H9 (cell line): ENCODE measurements around the gene SGTA. TPM values are rescaled to one million over a fixed set of nuclear protein-coding genes. Genes with fewer than 3 reads are reported as not detected.

Source experiments
- DNase-seq: peaks from one replicate; pipeline ENCODE4 v3.0.0-alpha.2; 2017
- H2AFZ ChIP-seq: one replicate; pipeline ENCODE4 v1.6.1; 2013; ENCODE audit warnings: mild to moderate bottlenecking, low read length, control low read depth, moderate library complexity
- H2AK5ac ChIP-seq: 2 replicates; pipeline ENCODE4 v1.6.1; 2013; ENCODE audit warnings: low read length, control low read depth, mixed read lengths; ENCODE audit not compliant: insufficient read length
- H2BK120ac ChIP-seq: one replicate; pipeline ENCODE4 v1.6.1; 2013; ENCODE audit warnings: low read depth, mild to moderate bottlenecking, low read length, control low read depth, inconsistent platforms; ENCODE audit not compliant: poor library complexity, severe bottlenecking
- H2BK12ac ChIP-seq: 2 replicates; pipeline ENCODE4 v1.6.1; 2013; ENCODE audit warnings: low read length, control low read depth, mixed read lengths, low read depth; ENCODE audit not compliant: insufficient read length
- H2BK15ac ChIP-seq: 2 replicates; pipeline ENCODE4 v1.6.1; 2013; ENCODE audit warnings: low read depth, low read length, control low read depth
- H2BK20ac ChIP-seq: one replicate; pipeline ENCODE4 v1.6.1; 2013; ENCODE audit warnings: low read depth, mild to moderate bottlenecking, low read length, control low read depth, inconsistent platforms; ENCODE audit not compliant: poor library complexity, severe bottlenecking
- H2BK5ac ChIP-seq: 2 replicates; pipeline ENCODE4 v1.6.1; 2013; ENCODE audit warnings: low read length, control low read depth, mixed read lengths; ENCODE audit not compliant: insufficient read length
- H3K14ac ChIP-seq: 2 replicates; pipeline ENCODE4 v1.6.1; 2013; ENCODE audit warnings: low read length, control low read depth; ENCODE audit not compliant: insufficient read depth
- H3K18ac ChIP-seq: 2 replicates; pipeline ENCODE4 v1.6.1; 2013; ENCODE audit warnings: low read depth, mild to moderate bottlenecking, mixed read lengths, low read length, control low read depth; ENCODE audit not compliant: insufficient read length
- H3K23ac ChIP-seq: 2 replicates; pipeline ENCODE4 v1.6.1; 2013; ENCODE audit warnings: low read length, control low read depth, mixed read lengths, low read depth; ENCODE audit not compliant: insufficient read length
- H3K23me2 ChIP-seq: 2 replicates; pipeline ENCODE4 v1.6.1; 2013; ENCODE audit warnings: low read depth, mild to moderate bottlenecking, mixed read lengths, low read length, control low read depth; ENCODE audit not compliant: insufficient read length, poor library complexity, severe bottlenecking
- H3K27ac ChIP-seq: 2 replicates; pipeline ENCODE4 v1.5.1; 2013; ENCODE audit warnings: low read length, control low read depth, mixed read lengths, low read depth; ENCODE audit not compliant: insufficient read length
- H3K27me3 ChIP-seq: 2 replicates; pipeline ENCODE4 v1.6.1; 2013; ENCODE audit warnings: low read length, control low read depth, inconsistent platforms; ENCODE audit not compliant: insufficient read depth
- H3K4ac ChIP-seq: 2 replicates; pipeline ENCODE4 v1.6.1; 2013; ENCODE audit warnings: low read depth, mild to moderate bottlenecking, control low read depth, inconsistent platforms, low read length, moderate library complexity
- H3K4me1 ChIP-seq: 2 replicates; pipeline ENCODE4 v1.6.1; 2013; ENCODE audit warnings: low read length, control low read depth, inconsistent platforms; ENCODE audit not compliant: insufficient read depth
- H3K4me2 ChIP-seq: 2 replicates; pipeline ENCODE4 v1.6.1; 2013; ENCODE audit warnings: low read length, control low read depth, mixed read lengths; ENCODE audit not compliant: insufficient read length, insufficient read depth
- H3K56ac ChIP-seq: 2 replicates; pipeline ENCODE4 v1.6.1; 2013; ENCODE audit warnings: low read depth, mild to moderate bottlenecking, mixed read lengths, low read length, control low read depth; ENCODE audit not compliant: insufficient read length
- H3K79me1 ChIP-seq: 2 replicates; pipeline ENCODE4 v1.6.1; 2013; ENCODE audit warnings: low read depth, mild to moderate bottlenecking, moderate library complexity, low read length, control low read depth, inconsistent platforms; ENCODE audit not compliant: insufficient read depth, poor library complexity, severe bottlenecking
- H3K79me2 ChIP-seq: 2 replicates; pipeline ENCODE4 v1.6.1; 2013; ENCODE audit warnings: low read length, control low read depth, inconsistent platforms; ENCODE audit not compliant: insufficient read depth
- H3K9ac ChIP-seq: 2 replicates; pipeline ENCODE4 v1.6.1; 2013; ENCODE audit warnings: low read length, control low read depth, mixed read lengths; ENCODE audit not compliant: insufficient read length; ENCODE audit errors: extremely low read depth
- H3K9me3 ChIP-seq: one replicate; pipeline ENCODE4 v1.6.1; 2013; ENCODE audit warnings: low read depth, low read length, inconsistent platforms; ENCODE audit not compliant: control insufficient read depth
- H3T11ph ChIP-seq: one replicate; pipeline ENCODE4 v1.6.1; 2013; ENCODE audit warnings: mild to moderate bottlenecking, low read length, control low read depth, inconsistent platforms
- H4K20me1 ChIP-seq: one replicate; pipeline ENCODE4 v1.6.1; 2013; ENCODE audit not compliant: control insufficient read depth, insufficient read length, insufficient read depth
- H4K5ac ChIP-seq: 2 replicates; pipeline ENCODE4 v1.6.1; 2013; ENCODE audit warnings: low read depth, mild to moderate bottlenecking, mixed read lengths, low read length, control low read depth; ENCODE audit not compliant: insufficient read length
- H4K8ac ChIP-seq: replicated peaks from 2 replicates; pipeline ENCODE4 v1.6.1; 2013; ENCODE audit warnings: low read length, control low read depth, mixed read lengths, low read depth; ENCODE audit not compliant: insufficient read length
- H4K91ac ChIP-seq: 2 replicates; pipeline ENCODE4 v1.6.1; 2013; ENCODE audit warnings: low read depth, mild to moderate bottlenecking, moderate library complexity, mixed read lengths, low read length, control low read depth; ENCODE audit not compliant: insufficient read length
- H3K27ac Mint-ChIP-seq, 3 experiments: 2 replicates in 2 of 3; 3 replicates in 1 of 3; pipeline ENCODE4 v1.8.0; 2020 to 2021; ENCODE audit warnings: mixed read lengths in 3 of 3, mild to moderate bottlenecking in 1 of 3, moderate library complexity in 1 of 3
- H3K27me3 Mint-ChIP-seq: 2 replicates; pipeline ENCODE4 v1.8.0; 2021; ENCODE audit warnings: low read depth, mild to moderate bottlenecking, moderate library complexity, mixed read lengths
- H3K36me3 Mint-ChIP-seq, 3 experiments: 2 replicates in 2 of 3; 3 replicates in 1 of 3; pipeline ENCODE4 v1.8.0; 2020 to 2021; ENCODE audit warnings: low read depth in 3 of 3, mixed read lengths in 3 of 3; ENCODE audit not compliant: insufficient read depth in 1 of 3
- H3K4me1 Mint-ChIP-seq, 2 experiments: 2 replicates each; pipeline ENCODE4 v1.8.0; 2020; ENCODE audit warnings: mixed read lengths in 2 of 2
- H3K4me3 Mint-ChIP-seq, 2 experiments: 2 replicates in 1 of 2; 3 replicates in 1 of 2; pipeline ENCODE4 v1.8.0; 2020 to 2021; ENCODE audit warnings: mild to moderate bottlenecking in 2 of 2, mixed read lengths in 2 of 2, moderate library complexity in 1 of 2
- H3K9me3 Mint-ChIP-seq, 2 experiments: 2 replicates in 1 of 2; 3 replicates in 1 of 2; pipeline ENCODE4 v1.8.0; 2020; ENCODE audit warnings: mild to moderate bottlenecking in 2 of 2, mixed read lengths in 2 of 2, moderate library complexity in 1 of 2
- WGBS: extraction: QIAGEN DNeasy Blood & Tissue Kit; methylation state at CpG from one replicate; pipeline ENCODE4 v1.1.7; 2013; ENCODE audit warnings: missing lambda C conversion rate, low lambda C conversion rate, mixed read lengths; ENCODE audit not compliant: insufficient read length; ENCODE audit errors: extremely low coverage; 5-methylcytosine and 5-hydroxymethylcytosine counted together
- total RNA-seq: library from RNA; stranded (reverse); gene quantifications from 2 replicates; pipeline ENCODE4 v1.2.1, GENCODE V29; 2021
- TF ChIP-seq, protein P1 (sequence below): fragments of 200-600 bp; sonication (generic); conservative IDR thresholded peaks from 3 replicates; pipeline ENCODE4 v1.8.0; 2021; ENCODE audit warnings: antibody characterized with exemption, mild to moderate bottlenecking

Gene SGTA
- total RNA-seq, 1 experiment from 2014 or later, result 102 TPM

DNA sequence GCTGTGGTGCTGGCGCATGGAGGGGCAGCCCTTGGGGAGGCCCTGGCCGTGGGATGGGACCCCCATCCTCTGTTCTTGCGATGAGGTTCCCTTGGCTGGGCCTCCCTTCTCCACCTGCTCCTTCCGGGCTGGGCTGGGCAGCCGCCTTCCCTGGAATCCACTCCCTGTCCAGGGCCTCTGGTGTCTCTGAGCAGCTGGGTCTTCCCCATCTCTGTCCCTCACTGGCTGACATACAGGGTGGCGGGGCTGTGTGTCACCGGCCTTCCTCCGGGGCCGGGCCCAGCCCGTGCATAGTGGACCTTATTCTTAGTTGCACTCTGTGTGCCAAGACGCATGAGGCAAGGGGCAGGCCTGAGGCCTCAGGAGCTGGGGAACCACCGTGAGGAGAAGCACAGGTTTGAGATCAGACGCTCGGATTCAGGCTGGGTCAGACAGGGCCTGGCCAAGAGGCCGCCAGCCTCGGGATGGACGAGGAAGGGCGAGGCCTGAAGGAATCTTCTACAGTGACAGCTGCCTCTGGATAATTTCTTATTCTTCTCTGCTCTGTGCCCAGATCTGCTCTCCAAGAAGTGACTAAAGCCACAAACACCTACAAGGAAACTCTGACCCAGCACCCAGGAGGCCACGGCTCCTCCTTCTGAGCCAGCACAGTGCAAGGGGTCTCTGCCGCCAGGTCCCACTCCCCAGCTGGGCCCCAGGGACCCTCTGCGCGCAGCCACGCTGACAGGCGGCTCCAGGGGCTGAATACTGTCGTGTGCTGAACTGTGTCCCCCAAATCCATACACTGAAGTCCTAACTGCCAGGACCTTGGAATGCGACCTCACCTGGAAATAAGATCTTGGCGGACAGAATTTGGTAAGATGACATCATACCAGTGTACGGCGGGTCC lies 11.0 kb downstream of the SGTA start:
- Histone ChIP-seq H2AK5ac (no peak overlapping the region), H2BK5ac (no peak overlapping the region), H3K27me3 (no peaks in the 10 kb centered on the region), H3T11ph (no peak overlapping the region), H4K5ac (no peak overlapping the region), H3K27ac (no peak overlapping the region), H3K9ac (no peak overlapping the region), H4K20me1 (no peaks in the 10 kb centered on the region), H3K14ac (no peak overlapping the region), H3K9me3 (no peaks in the 10 kb centered on the region), H2BK20ac (no peak overlapping the region), H3K56ac (no peak overlapping the region), H3K23ac (no peak overlapping the region), H3K79me2 (peaks cover 56% of the 10 kb centered on the region; the same call in 1 of the 2 replicates), H3K4me1 (no peaks in the 10 kb centered on the region), H2AFZ (no peak overlapping the region), H3K18ac (no peak overlapping the region), H3K4ac (no peak overlapping the region), H3K23me2 (no peaks in the 10 kb centered on the region), H2BK120ac (no peak overlapping the region), H3K79me1 (peaks cover 9% of the 10 kb centered on the region), H2BK12ac (no peak overlapping the region), H3K4me2 (no peak overlapping the region), H4K8ac (no peak overlapping the region), H4K91ac (no peak overlapping the region), H2BK15ac (no peak overlapping the region)
- Mint-ChIP-seq H3K4me1 (no peaks in the 10 kb centered on the region; a peak in 1 of 4 replicates), H3K27me3 (no peaks in the 10 kb centered on the region), H3K27ac (peak overlapping the region in 2 of 3 experiments; percentile 27 to 61; a peak in 3 of 7 replicates), H3K36me3 (peaks cover 2 to 15% (median 13%) of the 10 kb centered on the region in 3 experiments; a peak in 5 of 7 replicates), H3K4me3 (no peak overlapping the region), H3K9me3 (no peaks in the 10 kb centered on the region)
- TF ChIP-seq, protein P1, sequence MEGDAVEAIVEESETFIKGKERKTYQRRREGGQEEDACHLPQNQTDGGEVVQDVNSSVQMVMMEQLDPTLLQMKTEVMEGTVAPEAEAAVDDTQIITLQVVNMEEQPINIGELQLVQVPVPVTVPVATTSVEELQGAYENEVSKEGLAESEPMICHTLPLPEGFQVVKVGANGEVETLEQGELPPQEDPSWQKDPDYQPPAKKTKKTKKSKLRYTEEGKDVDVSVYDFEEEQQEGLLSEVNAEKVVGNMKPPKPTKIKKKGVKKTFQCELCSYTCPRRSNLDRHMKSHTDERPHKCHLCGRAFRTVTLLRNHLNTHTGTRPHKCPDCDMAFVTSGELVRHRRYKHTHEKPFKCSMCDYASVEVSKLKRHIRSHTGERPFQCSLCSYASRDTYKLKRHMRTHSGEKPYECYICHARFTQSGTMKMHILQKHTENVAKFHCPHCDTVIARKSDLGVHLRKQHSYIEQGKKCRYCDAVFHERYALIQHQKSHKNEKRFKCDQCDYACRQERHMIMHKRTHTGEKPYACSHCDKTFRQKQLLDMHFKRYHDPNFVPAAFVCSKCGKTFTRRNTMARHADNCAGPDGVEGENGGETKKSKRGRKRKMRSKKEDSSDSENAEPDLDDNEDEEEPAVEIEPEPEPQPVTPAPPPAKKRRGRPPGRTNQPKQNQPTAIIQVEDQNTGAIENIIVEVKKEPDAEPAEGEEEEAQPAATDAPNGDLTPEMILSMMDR, result no peak
- no CpG with 5 or more reads among the region's 29 CpGs for WGBS
- no peak for DNase-seq
